ENCODE measurements around the gene ADRA2B.

ADRA2B gene

DNA sequence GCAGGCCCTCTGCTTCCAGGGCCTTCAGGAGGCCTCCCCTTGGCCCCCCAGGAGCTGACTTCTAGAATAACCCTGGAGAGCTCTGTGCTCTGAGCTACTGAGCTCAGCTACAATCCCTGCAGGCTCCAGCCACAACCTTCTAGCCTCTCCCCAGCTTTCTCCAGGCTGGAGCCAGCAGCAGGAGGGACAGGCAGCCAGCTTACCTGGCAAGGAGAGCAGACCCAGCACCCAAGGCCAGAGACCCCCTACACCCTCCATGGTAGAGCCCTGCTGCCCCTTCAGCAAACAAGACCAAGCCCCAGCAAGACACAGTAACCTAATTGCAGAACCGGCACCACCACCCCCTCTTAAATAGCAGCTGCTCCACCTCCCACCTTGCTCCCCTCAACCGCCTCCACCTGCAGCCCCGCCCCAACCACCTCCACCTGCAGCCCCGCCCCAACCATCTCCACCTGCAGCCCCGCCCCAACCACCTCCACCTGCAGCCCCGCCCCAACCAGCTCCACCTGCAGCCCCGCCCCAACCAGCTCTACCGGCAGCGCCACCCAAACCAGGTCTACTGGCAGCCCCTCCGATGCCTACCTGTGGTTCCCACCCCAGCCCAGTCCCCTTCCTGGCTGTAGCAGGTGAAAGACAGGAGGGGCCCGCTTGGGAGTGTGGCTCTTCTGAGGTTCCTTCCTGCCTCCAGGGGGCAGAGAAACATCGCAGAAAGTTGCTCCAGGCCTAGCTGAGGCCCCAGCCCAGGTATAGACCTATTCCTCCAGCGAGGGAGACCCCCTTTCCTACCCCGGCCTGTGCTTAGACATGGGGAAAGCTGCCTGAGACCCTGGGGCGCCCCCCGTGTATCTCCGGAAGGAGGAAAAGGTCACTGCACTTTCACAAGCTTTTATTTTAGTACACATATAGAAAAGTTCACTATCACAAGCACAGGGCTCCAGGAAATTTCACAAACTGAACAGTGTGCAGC, 22.1 kb upstream of the ADRA2B start, which contains the start of gene ASTL:
ASTL (minus strand) TSS at position 324 of the 967 bp plus-strand sequence; CDS start at position 258, 66 bp downstream.
- H3K4me1 Mint-ChIP-seq (ENCODE audit: low read depth in 2 of 2), result peaks cover 29 to 32% of the 10 kb centered on the region in 2 donors
- no peaks in the 10 kb centered on the region for H3K9me3 Mint-ChIP-seq
- peaks cover 84% of the 10 kb centered on the region for H3K36me3 Mint-ChIP-seq (ENCODE audit: insufficient read depth)
- peak; percentile 59 to 64 (median 60) for DNase-seq
- no peaks in the 10 kb centered on the region for H3K27me3 Mint-ChIP-seq
- peak within 1 kb of the TSS; percentile 58 to 64 for H3K4me3 Mint-ChIP-seq
- peak; percentile 39 for ATAC-seq (replicated peaks)
- peak within 1 kb of the TSS; percentile 87 to 92 for H3K27ac Mint-ChIP-seq

DNA sequence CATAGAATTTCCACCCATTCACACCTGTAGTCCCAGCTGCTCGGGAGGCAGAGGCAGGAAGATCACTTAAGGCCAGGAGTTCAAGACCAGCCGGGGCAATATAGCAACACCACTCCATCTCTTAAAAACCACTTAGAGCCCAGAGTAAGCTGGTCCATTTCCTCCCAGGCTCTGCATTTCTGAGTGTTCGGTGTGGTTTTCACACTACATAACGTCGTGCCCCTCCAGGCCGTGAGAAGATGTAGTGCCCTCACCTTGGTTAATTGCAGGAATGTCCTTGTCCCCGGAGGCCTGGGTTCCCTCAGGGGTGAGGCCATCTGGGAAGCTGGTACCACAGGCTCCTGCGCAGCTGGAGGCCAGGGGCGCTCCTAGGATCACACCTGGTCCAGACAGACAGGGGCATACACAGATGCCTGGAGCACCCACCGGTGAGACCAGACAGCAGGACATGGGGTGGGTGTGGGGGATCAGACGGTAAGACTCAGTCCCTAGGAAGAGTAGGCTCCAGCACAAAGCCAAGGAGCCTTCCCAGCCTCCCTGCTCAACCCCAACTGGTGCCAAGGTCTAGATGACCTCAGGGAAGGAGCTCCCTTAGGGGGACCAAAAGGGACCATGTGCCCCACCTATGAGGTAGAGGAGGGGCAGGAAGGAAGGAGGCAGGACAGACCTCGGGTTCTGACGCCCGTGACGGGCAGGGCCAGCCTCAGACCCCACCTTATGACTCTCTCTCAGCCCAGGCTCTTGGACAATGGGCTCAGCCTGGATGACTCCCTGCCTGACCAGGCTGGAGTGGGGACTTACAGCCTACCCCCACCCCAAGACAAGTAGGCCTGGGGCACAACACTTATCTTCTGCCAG, 21.2 kb upstream of the ADRA2B start:
- ATAC-seq (replicated peaks) (peak; percentile 28), DNase-seq (no peak)
- Mint-ChIP-seq H3K4me3 (peak overlapping the region; percentile 58 to 64), H3K27me3 (no peaks in the 10 kb centered on the region), H3K4me1 (ENCODE audit: low read depth in 2 of 2) (peaks cover 21 to 32% of the 10 kb centered on the region in 2 donors), H3K27ac (peak overlapping the region; percentile 87 to 92), H3K9me3 (no peaks in the 10 kb centered on the region), H3K36me3 (ENCODE audit: insufficient read depth) (peaks cover 75% of the 10 kb centered on the region)

DNA sequence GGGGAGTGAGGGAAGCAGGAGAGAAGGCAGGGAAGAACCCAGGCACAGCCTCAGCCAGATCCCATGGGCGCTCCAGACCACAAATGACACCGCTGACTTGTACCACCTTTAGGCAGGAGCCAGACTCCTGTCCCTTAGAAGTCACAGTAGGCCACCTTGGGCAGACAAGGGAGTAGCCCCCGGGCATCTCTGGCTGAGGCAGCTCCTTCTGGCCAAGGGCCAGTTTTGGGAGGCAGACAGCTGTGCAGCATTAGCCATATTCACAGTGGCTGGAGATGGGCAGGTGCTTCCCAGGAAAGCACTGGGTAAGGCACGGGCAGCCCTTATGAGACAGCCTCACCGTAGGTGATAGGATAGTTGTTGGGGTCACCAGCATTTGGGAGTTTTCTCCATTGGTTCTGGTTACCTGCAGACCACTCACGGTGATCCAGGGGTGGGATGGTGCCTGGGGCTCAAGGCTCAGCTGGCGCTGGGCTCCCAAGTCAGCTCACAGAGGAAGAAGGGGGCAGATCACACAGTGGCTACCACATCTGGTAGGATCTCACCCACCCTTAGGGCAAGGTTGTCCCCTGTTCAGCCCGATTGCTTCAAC, 19.9 kb upstream of the ADRA2B start:
- ATAC-seq (replicated peaks) (no peak), DNase-seq (no peak)
- H3K4me3 Mint-ChIP-seq, result no peak overlapping the region
- no peaks in the 10 kb centered on the region for H3K9me3 Mint-ChIP-seq
- peaks cover 22 to 30% of the 10 kb centered on the region in 2 donors for H3K4me1 Mint-ChIP-seq (ENCODE audit: low read depth in 2 of 2)
- no peaks in the 10 kb centered on the region for H3K27me3 Mint-ChIP-seq
- peak overlapping the region; percentile 38 to 87 for H3K27ac Mint-ChIP-seq
- H3K36me3 Mint-ChIP-seq (ENCODE audit: insufficient read depth), result peaks cover 73% of the 10 kb centered on the region

DNA sequence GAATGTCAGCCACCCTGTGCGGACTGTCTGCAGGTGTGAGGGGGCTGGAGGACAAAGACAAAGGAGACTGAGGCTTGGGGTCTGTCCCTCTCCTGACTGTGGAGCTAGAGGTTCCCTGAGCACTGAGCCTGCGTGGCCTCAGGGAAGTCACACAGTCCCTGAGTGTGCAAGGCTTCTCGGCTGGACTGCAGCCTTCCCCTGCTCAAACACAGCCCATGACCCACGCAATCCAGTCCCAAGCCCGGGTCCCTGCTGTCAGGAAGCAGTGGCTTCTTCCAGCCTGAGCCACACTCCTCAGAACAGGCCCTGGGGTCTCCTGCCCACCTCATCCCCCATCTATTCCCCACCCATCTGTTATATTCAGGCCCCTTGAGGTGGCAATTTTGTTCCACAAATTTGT, 19.2 kb upstream of the ADRA2B start:
- Mint-ChIP-seq H3K27me3 (no peaks in the 10 kb centered on the region), H3K36me3 (ENCODE audit: insufficient read depth) (peaks cover 68% of the 10 kb centered on the region), H3K4me3 (no peak overlapping the region), H3K4me1 (ENCODE audit: low read depth in 2 of 2) (peaks cover 22 to 36% of the 10 kb centered on the region in 2 donors), H3K9me3 (no peaks in the 10 kb centered on the region), H3K27ac (peak overlapping the region; percentile 38 to 68)
- no peak for ATAC-seq (replicated peaks)
- DNase-seq, result no peak

DNA sequence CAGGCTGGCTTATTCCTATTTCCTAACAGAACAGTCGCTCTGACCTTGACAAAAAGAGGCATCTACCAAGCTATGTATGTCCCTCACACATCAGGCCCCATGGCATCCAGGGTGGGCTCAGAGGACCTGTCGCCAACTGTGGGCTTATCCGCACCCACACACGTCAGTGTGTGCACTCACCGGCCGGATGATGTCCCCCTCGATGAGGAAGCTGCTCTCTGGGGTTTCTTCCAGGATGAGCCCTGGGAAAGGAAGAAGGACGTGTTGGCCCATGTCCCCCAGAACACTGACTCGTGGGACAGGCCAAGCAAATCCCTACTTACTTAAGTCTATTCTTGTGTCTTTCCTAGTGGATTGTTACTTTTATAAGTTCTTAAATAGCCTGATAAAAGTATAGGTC, 18.8 kb upstream of the ADRA2B start:
- no peak for DNase-seq
- H3K27me3 Mint-ChIP-seq, result no peaks in the 10 kb centered on the region
- H3K4me1 Mint-ChIP-seq (ENCODE audit: low read depth in 2 of 2), result peaks cover 27 to 41% of the 10 kb centered on the region in 2 donors
- no peak for ATAC-seq (replicated peaks)
- no peaks in the 10 kb centered on the region for H3K9me3 Mint-ChIP-seq
- no peak overlapping the region for H3K4me3 Mint-ChIP-seq
- H3K36me3 Mint-ChIP-seq (ENCODE audit: insufficient read depth), result peaks cover 68% of the 10 kb centered on the region
- peak overlapping the region; percentile 38 to 68 for H3K27ac Mint-ChIP-seq

DNA sequence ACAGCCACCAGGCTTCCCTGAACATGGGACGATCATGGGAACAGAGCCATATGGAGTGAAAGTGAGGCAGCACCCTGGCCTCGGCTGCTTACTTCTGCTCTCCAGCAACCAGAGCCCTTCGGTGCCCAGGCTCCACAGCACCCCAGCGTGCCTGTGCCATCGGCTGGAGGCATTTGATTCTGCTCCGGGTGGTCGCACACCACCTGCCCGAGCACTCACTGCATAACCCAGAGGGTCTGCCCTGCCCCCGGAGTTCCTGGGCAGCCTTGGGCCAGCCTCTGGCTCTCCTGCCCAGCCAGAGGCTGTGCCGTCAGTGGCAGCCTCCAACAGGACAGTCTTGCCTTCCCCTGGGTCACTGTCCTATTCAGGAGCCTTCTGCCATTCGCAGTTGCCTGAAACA, 18.1 kb upstream of the ADRA2B start:
- DNase-seq, result no peak
- Mint-ChIP-seq H3K4me3 (no peak overlapping the region), H3K9me3 (no peaks in the 10 kb centered on the region), H3K27ac (peak overlapping the region in 1 of 2 donors; percentile 38), H3K27me3 (no peaks in the 10 kb centered on the region), H3K36me3 (ENCODE audit: insufficient read depth) (peaks cover 66% of the 10 kb centered on the region), H3K4me1 (ENCODE audit: low read depth in 2 of 2) (peaks cover 34 to 48% of the 10 kb centered on the region in 2 donors)
- ATAC-seq (replicated peaks), result no peak

DNA sequence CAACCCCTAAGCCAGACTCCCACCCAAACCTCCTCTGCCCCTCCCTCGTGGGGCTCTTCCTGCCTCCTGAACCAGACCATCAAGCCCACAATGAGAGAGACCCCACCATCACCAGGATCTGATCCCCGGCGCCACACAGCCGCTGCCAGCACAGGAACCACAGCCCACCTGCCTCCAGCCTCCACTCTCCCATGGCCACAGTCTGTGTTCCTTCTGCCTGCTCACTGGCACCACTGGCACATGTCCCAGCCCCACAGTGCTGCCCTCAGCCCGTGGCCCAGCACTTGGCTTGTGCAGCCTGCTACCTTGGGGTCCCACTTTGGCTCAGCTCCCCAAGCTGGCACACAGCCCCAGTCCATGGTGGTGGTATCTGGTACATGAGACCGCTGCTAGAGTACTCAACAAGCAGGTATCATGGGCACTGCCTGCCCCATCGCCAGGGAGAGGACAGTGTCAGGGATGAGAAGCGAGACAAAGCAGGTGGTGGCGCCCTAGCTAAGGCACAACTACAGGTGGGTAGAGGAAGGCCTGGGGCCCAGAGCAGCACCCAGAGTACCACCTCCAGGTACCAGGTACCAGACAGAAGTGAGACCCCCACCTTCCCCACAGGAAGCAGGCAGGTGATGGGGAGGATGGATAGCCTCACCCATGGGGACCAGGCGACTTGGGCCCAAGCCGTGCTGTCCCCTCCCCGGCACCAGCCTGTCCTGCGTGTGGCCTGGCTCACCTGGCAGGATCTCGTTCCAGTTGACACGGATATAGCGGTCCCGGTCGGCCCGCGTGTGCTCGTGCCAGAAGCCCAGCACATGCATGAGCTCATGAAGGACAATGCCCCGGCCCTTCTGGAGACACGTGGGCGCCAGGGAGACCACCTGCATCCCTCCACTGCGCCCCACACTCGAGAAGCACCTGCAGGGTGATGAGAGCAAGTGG, 15.7 kb upstream of the ADRA2B start:
- H3K4me3 Mint-ChIP-seq, result peak overlapping the region; percentile 47 to 65
- peaks cover 48% of the 10 kb centered on the region for H3K36me3 Mint-ChIP-seq (ENCODE audit: insufficient read depth)
- ATAC-seq (replicated peaks) (no peak), DNase-seq (no peak)
- H3K27ac Mint-ChIP-seq, result peak overlapping the region; percentile 95 to 98
- H3K9me3 Mint-ChIP-seq, result no peaks in the 10 kb centered on the region
- H3K27me3 Mint-ChIP-seq, result no peaks in the 10 kb centered on the region
- H3K4me1 Mint-ChIP-seq (ENCODE audit: low read depth in 2 of 2), result peaks cover 20 to 32% of the 10 kb centered on the region in 2 donors

DNA sequence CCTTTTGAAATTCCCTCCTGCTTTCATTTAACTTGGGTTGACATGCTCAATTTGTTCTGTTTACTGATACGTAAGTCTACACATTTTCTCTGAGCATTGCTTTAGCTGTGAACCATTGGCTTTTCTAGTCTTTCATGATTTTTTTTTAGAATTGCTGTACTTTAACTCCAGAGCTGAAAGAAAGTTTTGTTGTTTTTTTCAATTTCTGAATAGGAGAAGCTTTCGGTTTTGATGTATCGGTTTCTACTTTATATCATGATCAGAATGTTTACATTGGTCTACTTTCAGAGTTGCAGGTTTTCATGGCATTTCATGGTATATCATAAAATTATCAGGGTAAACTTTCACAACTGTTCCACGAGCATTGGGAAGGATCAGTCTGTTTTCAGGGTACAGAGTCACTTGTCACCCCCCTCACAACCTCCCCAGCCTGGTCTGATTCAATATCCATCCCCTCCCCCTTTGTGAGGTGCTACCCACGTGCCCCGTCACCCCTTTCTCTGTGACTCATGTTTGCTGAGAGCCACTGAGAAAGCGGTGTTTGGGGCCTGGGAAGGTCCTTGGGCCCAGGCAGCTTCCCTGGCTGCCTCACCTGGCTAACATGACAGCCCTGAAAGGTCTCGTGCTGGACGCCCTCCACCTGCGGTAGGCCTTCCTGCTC, 14.9 kb upstream of the ADRA2B start:
- Mint-ChIP-seq H3K9me3 (no peaks in the 10 kb centered on the region), H3K36me3 (ENCODE audit: insufficient read depth) (peaks cover 41% of the 10 kb centered on the region), H3K4me3 (peak overlapping the region; percentile 47 to 65), H3K4me1 (ENCODE audit: low read depth in 2 of 2) (peaks cover 20 to 29% of the 10 kb centered on the region in 2 donors), H3K27ac (peak overlapping the region; percentile 95 to 98), H3K27me3 (no peaks in the 10 kb centered on the region)
- DNase-seq (peak in 1 of 3 experiments; percentile 30), ATAC-seq (replicated peaks) (peak; percentile 50)

DNA sequence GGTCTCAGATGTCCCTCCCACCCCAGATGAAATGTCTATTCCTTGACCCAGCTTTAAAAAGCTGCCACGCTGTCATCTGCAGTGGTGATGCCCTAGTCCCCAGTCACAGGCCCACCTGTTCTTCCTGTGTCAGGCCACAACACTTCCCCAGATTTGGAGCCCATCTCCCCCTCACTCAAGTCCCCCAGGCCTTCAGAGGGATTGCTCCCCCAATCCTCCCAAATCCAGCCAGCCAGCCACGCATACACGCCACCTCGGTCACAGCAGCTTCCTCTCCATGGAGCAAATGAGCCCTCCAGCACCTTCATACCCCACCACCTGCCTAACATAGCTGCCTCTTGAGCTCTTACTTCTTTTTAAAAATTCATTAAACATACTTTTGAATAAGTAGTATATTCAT, 14.1 kb upstream of the ADRA2B start:
- no peak for DNase-seq
- Mint-ChIP-seq H3K36me3 (ENCODE audit: insufficient read depth) (peaks cover 33% of the 10 kb centered on the region), H3K27ac (peak overlapping the region; percentile 95 to 98), H3K4me3 (peak overlapping the region; percentile 29 to 65), H3K4me1 (ENCODE audit: low read depth in 2 of 2) (peaks cover 20 to 29% of the 10 kb centered on the region in 2 donors), H3K9me3 (no peaks in the 10 kb centered on the region), H3K27me3 (no peaks in the 10 kb centered on the region)
- no peak for ATAC-seq (replicated peaks)

DNA sequence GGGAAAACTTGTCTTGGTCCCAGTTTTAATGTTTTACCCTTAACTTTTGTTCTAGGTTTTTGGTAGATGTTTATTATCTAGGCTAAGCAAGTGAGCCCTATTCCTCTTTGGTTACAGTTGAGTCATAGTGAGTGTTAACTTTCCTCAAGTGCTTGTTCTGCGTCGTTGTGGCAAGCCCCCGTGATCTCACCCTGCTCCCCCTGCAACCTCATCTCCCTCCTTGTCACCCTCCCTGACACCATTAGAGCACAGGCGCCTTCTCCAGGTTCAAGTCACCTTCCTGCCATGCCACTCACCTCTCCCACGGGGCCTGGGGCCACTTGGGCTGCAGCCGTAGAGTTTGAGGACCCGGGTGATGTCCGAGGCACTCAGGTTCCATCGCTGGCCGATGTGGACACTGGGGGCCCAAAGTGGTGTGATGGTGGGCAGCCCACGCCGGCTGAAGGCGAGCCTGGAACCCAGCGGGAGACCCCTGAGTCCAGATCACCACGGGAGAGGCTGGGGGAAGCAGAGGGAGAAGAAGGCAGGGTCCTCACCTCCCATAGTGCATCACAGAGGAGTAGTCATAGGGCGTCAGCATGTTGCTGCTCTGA, 13.3 kb upstream of the ADRA2B start:
- peaks cover 20 to 29% of the 10 kb centered on the region in 2 donors for H3K4me1 Mint-ChIP-seq (ENCODE audit: low read depth in 2 of 2)
- H3K27ac Mint-ChIP-seq, result peak overlapping the region; percentile 95 to 98
- H3K4me3 Mint-ChIP-seq, result peak overlapping the region; percentile 38 to 54
- ATAC-seq (replicated peaks) (peak; percentile 76), DNase-seq (peak in 1 of 3 experiments; percentile 29)
- peaks cover 29% of the 10 kb centered on the region for H3K36me3 Mint-ChIP-seq (ENCODE audit: insufficient read depth)
- no peaks in the 10 kb centered on the region for H3K9me3 Mint-ChIP-seq
- H3K27me3 Mint-ChIP-seq, result peaks cover 0 to 6% of the 10 kb centered on the region in 2 donors

DNA sequence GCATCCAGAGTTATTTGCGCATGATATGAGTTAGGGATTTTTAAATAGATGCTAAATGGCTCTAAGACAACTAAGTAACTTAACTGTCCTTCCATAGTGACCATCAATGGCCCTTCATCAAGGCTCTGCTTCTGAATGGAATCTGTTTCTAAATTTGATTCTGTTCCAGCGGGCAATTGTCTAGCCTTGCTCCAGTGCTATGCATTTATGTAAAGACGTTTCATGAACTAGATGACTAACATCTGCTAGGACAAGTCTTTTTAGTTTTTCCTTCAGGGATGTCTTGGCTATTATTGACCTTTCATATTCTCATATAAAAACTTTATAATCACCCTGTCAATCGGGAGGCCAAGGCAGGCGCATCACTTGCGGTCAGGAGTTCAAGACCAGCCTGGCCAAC, 12.1 kb upstream of the ADRA2B start:
- Mint-ChIP-seq H3K27ac (peak overlapping the region in 1 of 2 donors; percentile 41), H3K36me3 (ENCODE audit: insufficient read depth) (peaks cover 36% of the 10 kb centered on the region), H3K4me1 (ENCODE audit: low read depth in 2 of 2) (peaks cover 20 to 29% of the 10 kb centered on the region in 2 donors), H3K4me3 (no peak overlapping the region), H3K27me3 (peaks cover 0 to 10% of the 10 kb centered on the region in 2 donors), H3K9me3 (no peaks in the 10 kb centered on the region)
- ATAC-seq (replicated peaks) (no peak), DNase-seq (no peak)

Measured in effector memory CD8-positive, alpha-beta T cell (primary cell).